NK-92 (cell line): Measurements from ENCODE around the gene CECR2.

ENCODE experiments used
- DNase-seq: peaks from one replicate; lab custom pipeline; 2025; ENCODE audit not compliant: unreplicated experiment; lab: John Stamatoyannopoulos, UW

Gene CECR2

DNA sequence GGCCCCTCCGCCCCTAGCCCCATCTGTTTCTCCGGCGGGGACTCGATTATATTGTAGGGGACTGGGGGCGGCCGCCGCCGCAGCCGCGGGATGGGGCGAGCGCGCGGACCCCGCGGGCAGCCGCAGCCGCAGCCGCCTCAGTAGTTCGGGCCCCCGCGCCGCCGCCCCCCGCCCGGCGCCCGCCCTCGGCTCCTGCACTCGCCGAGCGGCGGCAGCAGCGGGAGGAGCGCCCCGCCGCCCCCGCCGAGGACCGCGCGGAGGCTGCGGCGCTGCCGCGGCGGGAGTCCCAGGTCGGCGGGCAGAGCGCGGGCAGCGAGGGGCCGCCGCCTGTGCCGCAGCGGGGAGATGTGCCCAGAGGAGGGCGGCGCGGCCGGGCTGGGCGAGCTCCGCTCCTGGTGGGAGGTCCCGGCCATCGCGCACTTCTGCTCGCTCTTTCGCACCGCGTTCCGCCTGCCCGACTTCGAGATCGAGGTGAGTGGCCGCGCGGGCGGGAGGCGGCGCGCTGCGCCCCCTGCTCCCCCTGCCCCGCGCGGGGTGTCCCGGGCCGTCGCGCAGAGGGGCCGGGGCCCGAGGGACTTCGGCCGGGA, at the start of gene CECR2:
Gene CECR2 (plus strand): TSS at position 22 of the 587 bp plus-strand sequence. CDS start 324 bp downstream, at position 346.
- no peak for DNase-seq

DNA sequence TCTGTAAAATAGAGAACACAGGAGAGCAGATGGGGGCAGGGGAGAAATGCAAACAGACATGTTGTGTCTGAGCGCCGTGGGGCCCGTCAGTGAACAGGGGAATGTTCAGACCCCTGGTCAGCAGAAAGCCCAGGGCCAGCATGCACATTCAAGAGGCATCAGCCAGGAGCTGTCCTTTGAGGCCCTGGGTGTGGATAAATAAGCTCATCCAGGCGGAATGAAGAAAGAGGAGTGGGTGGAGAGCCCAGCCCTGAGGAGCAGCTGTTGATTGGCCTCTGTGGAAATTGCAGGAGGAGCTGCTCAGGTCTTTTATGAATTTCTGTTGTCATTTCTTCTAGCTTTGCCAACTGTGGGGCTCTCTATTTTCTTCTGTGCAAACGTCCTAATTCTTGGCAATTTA, 49.7 kb upstream of the CECR2 start:
- DNase-seq: no peak

DNA sequence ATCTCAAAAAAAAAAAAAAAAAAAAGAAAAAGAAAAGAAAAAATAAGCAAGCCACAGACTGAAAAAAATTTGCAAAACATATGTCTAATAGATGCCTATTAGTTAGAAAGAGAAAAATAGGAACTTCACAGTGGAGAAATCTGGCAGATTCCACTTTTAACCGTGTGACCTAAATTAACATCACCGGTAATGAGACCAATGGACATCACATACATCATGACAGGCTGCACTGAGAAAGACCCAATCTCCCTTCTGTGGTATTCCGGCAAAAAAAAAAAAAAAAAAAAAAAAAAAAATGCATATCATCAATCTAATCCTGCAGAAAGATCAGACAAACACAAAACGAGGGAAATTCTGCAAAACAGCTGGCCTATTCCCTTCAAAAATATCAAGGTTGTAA, 46.7 kb upstream of the CECR2 start:
- no peak for DNase-seq

DNA sequence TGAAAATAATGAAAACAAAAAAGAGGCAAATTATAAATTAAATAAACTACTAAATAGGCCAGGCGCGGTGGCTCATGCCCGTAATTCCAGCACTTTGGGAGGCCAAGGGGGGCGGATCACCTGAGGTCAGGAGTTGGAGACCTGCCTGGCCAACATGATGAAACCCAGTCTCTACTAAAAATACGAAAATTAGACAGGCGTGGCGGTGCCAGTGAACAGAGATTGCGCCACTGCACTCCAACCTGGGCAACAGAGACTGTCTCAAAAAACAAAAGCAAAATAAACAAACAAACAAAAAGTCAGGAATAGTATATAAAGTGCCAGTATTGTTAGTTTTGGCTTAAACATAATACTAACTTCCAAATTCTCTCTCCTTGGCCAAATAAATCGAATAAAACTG, 37.6 kb upstream of the CECR2 start:
- DNase-seq: no peak

DNA sequence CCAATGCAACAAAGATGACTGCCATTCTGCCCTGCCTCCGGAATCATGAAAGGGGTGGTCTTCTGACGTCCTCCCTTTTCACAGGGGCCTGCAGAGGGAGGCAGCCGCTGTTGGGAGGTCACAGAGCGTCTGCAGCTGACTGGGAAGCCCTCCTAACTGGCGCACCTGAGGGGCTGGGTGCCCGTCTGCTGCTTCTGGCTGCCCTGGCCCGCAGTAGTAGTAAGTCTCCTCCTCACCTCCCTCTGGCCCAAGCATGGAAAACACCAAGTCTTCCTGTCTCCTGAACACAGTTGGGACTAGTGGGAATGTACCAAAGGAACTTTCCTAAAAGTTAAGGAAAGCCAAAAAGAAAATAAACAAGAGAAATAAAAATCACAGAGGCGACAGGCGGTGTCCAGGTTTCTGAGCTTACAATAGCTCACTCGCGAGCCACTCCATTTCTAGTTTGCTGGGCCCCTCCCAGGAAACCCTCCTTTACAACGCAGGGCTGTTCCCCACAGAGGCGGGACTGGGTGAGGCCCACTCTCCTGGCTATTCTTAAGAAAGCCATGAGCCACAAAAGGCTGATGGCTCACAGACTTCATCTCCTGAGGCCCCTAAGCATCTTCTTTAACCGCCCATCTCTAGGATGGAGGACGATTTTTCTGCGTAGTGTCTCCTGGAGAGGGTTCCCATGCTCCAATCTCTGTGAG, 37.0 kb upstream of the CECR2 start:
- no peak for DNase-seq

DNA sequence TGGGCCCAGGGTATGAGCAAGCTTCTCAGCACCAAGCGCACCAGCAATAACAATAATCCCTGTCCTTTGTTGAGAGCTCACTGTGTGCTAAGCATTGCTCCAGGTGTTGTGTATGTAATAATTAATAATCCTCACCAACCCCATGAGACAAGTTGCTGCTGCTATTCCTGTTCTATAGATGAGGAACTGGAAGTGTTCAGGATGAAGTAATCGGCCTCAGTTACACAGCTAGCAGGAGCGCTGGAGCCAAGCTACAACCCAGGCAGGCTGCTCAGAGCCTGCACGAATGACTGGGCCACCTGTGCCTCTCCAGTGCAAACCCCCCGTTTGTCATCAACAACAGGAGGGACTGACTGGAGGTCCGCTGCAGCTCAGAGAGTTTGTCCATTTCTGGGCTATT, 35.2 kb upstream of the CECR2 start:
- no peak for DNase-seq

DNA sequence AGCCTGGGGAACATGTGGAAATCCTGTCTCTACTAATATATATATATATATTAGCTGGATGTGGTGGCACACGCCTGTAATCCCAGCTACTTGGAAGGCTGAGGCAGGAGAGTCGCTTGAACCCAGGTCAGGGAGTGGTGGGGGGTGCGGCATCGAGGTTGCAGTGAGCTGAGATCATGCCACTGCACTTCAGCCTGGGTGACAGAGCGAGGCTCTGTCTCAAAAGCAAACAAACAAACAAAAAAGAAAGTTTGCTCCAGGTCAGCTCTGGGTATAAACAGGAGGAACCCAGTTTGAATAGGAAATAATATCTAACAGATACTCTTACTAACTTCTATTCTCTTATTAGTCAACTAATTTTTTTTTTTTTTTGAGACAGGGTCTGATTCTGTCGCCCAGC, 34.3 kb upstream of the CECR2 start:
- DNase-seq: no peak

DNA sequence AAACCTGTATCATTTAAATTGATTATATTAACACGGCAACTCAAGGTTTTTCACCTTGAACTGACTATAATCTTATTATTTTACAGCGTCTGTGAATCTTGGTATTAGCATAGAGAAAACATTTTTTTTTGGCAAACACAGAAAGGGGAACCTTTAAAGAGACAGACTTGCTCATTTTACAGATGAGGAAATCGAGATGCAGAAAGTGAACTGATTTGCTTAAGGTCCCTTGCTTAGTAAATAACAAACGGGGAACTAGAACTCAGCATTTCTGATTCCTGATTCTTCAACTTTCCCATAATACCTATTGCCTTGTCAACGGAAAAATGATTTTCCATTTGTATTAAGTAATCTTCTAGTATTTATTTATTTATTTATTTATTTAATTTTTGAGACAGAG, 33.2 kb upstream of the CECR2 start:
- no peak for DNase-seq

DNA sequence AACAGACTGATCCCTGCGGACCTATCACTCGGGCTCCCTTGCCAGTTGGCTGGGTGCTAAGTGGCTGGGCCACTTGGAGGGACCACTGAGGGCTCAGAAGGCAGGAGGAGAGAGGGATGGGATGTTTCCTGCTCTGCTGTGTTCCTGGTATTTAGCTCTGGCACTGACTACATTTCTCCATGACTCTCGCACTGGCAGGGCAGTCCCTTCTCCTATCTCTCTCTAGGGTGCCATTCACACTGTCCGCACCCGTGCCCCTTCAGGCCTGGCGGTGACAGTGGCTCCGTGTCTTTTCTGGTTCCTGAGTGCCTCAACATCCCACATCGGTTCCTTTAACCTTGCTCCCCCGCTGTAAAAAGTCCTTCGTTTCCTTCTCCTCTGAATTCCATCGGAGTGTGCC, 31.6 kb upstream of the CECR2 start:
- DNase-seq: no peak

DNA sequence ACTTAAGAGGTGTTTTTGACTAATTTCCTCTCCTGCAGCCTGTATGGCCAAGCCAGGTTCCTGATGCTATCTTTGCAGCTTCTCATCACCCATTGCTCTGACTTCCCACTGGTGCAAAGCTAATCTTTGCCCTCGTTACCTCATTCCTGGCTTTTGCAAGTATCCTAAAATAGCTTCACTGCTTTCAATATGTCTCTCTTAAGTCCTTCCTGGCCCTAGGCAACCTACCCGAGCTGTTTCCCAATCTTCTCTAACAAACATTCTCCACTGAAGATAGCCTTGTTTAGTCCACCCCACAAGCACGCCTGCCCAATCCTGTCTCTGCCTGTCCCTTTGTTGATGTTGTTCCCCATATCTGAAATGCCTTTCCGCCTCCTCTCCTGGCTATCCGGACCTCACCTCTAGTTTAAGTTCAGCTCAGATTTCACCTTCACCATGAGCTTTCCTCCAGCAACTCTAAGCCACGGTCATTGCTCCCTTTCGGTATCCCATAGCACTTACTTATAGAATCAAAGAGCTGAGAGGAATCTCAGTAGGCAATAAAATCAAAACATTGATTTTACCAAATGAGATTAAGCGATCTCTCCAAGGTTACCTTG, 30.1 kb upstream of the CECR2 start:
- no peak for DNase-seq

DNA sequence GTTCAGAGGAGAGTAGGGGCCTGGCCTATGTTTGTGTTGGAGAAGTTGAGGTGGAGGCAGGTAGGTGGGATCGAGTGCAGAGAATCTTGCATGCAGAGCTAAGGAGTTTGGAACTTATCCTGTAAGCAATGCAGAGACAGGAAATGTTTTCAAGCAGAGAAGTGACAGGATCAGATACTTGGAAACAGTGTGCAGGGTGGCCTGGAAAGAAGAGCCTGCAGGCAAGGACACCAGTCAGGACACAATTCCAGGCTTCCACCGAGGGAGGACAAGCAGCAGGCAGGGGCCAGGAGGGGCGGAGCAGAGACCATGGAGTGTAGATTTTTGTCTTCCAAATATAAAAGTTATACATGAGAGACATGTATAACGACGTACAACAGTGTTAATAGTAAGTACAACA, 26.9 kb upstream of the CECR2 start:
- no peak for DNase-seq

DNA sequence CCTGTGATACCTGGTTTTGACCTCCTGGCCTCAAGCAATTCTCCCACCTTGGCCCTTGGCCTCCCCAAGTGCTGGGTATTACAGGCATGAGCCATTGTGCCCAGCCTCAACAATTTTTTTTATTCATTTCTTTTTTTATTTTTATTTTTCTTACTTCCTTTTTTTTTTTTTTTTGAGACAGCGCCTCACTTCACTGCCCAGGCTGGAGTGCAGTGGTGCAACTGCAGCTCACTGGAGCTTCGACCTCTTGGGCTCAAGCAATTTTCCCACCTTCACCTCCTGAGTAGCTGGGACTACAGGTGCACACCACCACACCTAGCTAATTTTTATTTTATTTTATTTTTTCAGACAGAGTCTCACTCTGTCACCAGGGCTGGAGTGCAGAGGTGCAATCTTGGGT, 25.5 kb upstream of the CECR2 start:
- DNase-seq: no peak

DNA sequence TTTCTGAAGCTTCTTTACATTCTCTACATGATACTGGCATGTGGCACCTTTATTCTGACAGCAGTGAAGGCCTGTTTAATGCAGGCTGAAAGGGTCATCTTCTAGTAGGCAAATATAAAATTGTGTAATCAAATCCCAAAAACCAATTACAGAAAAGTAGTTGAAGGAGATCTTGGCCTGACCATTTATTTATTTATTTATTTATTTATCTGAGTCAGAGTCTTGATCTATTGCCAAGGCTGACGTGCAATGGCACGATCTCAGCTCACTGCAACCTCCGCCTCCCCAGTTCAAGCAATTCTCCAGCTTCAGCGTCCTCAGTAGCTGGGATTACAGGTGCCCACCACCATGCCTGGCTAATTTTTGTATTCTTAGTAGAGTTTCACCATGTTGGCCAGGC, 22.7 kb upstream of the CECR2 start:
- DNase-seq: no peak

DNA sequence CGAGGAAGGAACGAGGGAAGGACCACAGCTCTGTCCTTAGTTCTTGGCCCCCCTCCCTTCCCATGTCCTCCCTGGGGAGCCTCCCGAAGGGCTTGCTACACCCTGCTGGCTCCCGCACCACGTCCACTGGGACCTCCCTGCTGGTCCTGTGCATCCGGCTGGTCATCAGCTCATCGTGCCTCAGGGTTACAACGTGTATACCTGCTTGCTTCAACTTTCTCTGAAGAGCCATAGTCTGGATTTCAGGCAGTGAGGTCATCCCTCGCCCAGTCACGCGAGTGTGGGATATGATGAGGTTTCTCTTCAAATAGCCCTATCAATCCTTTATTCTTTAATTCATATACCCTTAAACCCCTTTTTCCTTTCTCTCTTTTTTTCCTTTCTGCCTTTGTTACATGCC, 21.5 kb upstream of the CECR2 start:
- DNase-seq: no peak

DNA sequence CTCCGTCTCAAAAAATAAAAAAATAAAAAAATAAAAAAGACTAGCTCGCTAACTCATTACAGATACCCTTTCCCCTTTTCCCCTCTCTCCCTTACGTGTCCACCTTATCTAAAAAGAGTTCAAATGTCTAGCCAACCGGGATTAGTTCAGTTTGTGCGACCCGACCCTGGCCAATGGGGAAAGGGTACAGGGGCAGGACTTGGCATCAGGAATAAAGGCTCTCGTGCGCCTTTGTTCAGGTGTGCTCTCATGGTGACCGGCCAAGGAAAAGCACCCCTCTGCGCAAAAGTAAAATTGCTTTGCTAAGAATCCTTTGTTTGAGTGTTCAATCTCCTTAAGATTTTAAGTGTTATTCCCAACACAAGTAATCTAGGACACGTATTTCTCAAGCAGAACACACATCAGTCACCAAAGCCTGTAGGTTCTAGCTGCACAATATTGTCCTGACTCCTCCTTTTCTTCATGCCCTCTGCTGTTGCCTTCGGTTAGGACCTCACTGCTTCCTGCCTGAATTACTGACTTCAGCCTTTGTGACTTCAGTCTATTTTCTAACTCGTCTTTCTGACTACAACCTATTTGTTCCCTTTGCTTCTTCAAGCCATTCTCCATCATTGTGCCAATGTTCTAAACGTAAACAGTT, 20.7 kb upstream of the CECR2 start:
- DNase-seq: no peak

DNA sequence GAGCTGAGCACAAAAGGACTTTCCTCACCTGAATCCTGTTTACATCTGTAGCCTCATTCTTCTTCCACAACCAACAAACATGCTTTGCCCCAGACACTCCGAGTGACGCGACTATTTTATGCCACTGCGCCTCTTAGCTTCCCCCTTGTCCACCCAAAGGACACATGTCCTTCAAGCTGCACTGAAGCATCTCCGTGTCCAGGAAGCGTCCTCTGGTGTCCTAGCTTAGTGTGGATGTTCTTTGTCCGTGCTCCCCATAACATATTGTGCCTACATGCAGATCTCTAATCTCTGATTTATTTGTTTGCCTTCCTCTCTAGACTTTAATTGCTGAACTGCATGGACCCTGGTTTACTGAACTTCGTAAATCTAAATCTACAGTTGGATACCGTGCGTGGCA, 20.1 kb upstream of the CECR2 start:
- no peak for DNase-seq

DNA sequence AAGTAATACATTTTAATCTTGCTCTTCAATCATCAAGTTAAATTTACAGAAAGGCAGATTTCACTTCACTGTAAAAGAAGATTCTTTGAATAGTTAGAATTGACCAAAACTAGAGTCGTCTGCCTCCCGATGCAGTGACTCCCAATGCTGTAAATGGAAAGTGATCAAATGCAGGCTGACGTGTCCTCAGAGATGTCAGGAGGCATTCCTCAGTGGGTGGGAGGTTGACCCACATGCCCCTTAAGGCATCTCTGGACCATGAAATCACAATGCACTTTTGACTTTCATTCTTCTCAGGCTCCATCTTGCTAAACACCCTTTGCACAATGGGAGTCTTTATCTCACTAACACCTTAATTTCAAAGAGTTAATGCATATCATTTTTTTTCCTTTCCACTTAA, 19.0 kb upstream of the CECR2 start:
- no peak for DNase-seq

DNA sequence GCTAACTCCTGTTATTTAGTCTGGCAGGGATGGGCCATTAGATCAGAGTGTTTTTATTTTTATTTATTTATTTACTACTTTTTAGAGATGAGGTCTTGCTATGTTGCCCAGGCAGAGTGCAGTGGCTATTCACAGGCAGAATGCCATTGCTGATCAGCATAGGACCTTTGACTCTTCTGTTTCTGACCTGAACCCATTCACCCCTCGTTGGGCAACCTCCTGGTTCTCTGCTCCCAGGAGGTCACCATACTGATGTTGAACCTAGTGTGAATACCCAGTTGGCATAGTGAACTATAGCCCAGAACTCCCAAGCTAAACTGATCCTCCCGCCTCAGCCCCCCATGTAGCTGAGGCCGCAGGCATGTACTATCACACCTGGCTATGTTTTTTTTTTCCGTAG, 16.5 kb upstream of the CECR2 start:
- no peak for DNase-seq

DNA sequence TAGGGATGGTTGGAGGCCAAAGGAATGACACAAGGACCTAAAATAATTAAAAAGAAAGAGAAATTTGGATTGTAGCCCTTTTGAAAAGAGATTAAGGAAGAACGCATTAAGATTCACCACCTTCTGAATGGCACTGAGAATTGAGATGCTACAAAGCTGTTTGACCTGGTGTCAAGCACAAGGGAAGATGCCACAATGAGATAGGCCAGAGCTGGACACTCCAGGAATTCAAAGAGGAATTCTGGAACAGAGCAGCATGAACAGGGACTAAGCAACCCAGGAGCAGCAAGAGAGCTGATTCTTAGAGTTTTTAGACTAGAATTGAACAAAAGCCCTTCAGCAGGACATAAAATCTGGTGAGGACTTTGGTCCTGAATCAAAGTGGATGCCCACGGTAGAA, 11.6 kb upstream of the CECR2 start:
- no peak for DNase-seq

DNA sequence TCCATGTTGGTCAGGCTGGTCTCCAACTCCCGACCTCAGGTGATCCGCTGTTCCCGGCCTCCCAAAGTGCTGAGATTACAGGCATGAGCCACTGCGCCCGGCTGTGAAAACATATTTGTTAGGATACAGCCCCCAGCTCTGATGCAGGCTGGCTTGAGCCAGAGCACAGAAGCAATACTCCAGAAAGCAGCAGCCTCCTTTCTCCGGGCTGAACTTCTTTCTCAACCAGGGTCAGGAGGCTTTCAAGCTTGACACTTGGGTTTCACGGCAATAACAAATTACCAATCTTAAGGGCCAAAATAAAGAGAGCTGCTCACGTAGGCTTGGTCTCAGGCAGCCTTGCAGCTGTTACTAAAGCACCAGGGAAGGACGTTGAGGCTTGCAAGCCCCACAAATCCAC, 10.8 kb upstream of the CECR2 start:
- no peak for DNase-seq

DNA sequence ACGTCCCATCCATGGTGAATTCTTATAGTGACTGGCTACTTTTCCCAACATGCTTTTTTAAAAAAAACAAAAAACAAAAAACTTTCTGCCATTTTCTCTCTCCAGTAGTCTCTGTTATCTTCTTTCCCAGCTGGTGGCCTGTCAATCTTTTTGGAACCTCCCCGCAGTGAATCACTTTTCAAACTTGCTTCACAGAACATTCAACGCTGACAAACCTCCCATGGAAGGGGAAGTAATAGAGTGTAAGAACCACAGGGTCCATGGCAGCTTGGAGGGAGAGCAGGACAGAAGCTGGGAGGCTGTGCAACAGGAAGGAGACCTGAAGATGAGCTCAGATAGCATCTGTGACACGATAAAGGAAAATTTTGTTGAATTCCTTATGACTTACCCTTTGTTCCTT, 9.8 kb upstream of the CECR2 start:
- DNase-seq: no peak

DNA sequence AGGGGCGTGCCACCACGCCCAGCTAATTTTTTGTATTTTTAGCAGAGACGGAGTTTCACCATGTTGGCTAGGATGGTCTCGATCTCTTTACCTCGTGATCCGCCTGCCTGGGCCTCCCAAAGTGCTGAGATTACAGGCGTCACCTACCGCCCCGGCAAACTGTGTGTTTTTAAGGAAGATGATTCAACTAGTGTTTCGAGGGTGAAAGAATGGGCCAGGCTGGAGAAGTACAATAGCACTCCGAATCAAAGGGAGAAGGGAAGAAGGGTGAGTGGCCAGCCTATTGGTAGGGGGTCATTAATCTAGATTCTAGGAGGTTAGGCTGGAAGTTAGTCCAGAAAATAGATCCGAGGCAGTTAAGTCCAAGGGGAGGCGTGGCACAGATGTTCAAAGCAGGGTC, 2.9 kb upstream of the CECR2 start:
- no peak for DNase-seq
